ENCODE results near the gene DIAPH1. TPM values are rescaled to one million over a fixed set of nuclear protein-coding genes. Genes with fewer than 3 reads are reported as not detected.

DIAPH1 gene
- total RNA-seq, 1 experiment from 2014 or later = 142 TPM

- Histone ChIP-seq H3K27me3 (ENCODE audit: insufficient read depth, low read length) (no peaks in the 10 kb centered on the region), H3K27ac (ENCODE audit: low read depth, low read length) (no peak overlapping the region), H3K9me2 (ENCODE audit: insufficient read depth) (no peaks in the 10 kb centered on the region), H3K4me2 (ENCODE audit: low read length) (no peak overlapping the region), H3K4me3 (replicated peaks in 1 of 2; ENCODE audit: low read depth in 1 of 2, low read length in 2 of 2) (no peak overlapping the region), H3K9ac (ENCODE audit: low read length) (no peak overlapping the region), H3K36me3 (ENCODE audit: control insufficient read depth in 1 of 2, insufficient read depth in 2 of 2, low read length in 2 of 2) (peaks cover 29 to 32% of the 10 kb centered on the region in 2 experiments), H3K79me2 (ENCODE audit: insufficient read depth, low read length) (peaks cover 68% of the 10 kb centered on the region), H3K9me3 (ENCODE audit: control insufficient read depth in 1 of 2, insufficient read depth in 1 of 2, low read depth in 1 of 2, low read length in 2 of 2) (no peaks in the 10 kb centered on the region), H3K4me1 (ENCODE audit: control insufficient read depth in 1 of 2, insufficient read depth in 2 of 2, low read length in 2 of 2) (peaks cover 5 to 11% of the 10 kb centered on the region in 2 experiments; a peak in 3 of 4 replicates), H2AFZ (ENCODE audit: low read depth, low read length, poor library complexity, severe bottlenecking) (no peak overlapping the region), H4K20me1 (ENCODE audit: insufficient read depth) (no peaks in the 10 kb centered on the region)
- intact Hi-C loops (cut with micrococcal nuclease) = no loop called here
- TF ChIP-seq EZH2 (IDR thresholded peaks at IDR 0.05) = no peak
- TF ChIP-seq ATF3 (IDR thresholded peaks at IDR 0.05) = no peak
- no peak for TF ChIP-seq CTCF (IDR thresholded peaks at IDR 0.05 in 2 of 3, conservative IDR thresholded peaks at IDR 0.05 in 1 of 3; ENCODE audit: borderline replicate concordance in 1 of 3, insufficient read depth in 1 of 3, low read depth in 2 of 3, low read length in 2 of 3)
- no peak for TF ChIP-seq YY1 (IDR thresholded peaks at IDR 0.05; ENCODE audit: extremely low read depth, insufficient replicate concordance, low read depth, low read length)
- no peak for TF ChIP-seq RAD21 (IDR thresholded peaks at IDR 0.05; ENCODE audit: low read depth)
- TF ChIP-seq SP1 (IDR thresholded peaks at IDR 0.05; ENCODE audit: low read depth) = no peak
- TF ChIP-seq EGR1 (IDR thresholded peaks at IDR 0.05; ENCODE audit: low read depth) = no peak
- no peak for TF ChIP-seq ZBTB33 (IDR thresholded peaks at IDR 0.05; ENCODE audit: extremely low read depth, insufficient replicate concordance, low read length)
- no peak for TF ChIP-seq EZH2phosphoT487 (IDR thresholded peaks at IDR 0.05; ENCODE audit: borderline replicate concordance)
- no peak for TF ChIP-seq REST (IDR thresholded peaks at IDR 0.05; ENCODE audit: low read depth)
- no peak for TF ChIP-seq MAX (IDR thresholded peaks at IDR 0.05)
- TF ChIP-seq FOSL1 (IDR thresholded peaks at IDR 0.05; ENCODE audit: low read depth) = no peak
- no peak for TF ChIP-seq ELF1 (IDR thresholded peaks at IDR 0.05; ENCODE audit: borderline replicate concordance, low read depth)
- ChIA-PET RAD21 (ENCODE audit: low non-redundant PET in 1 of 2, low total read pairs in 2 of 2, uncharacterized antibody in 2 of 2, unreplicated experiment in 2 of 2) (no interaction called here), CTCF (interaction anchor here (0.9 to 1.8 kb wide), 2 partner anchors 13 to 41 kb away, joined by 3 to 11 read pairs; partner anchors contain the start of gene DIAPH1), POLR2A (interaction anchor here (1.2 kb wide), 1 partner anchor 567 kb away, joined by 3 read pairs; no protein-coding TSS in a partner anchor)
- no TSS peak for BruUV-seq (replicated peaks)
- no peak for ATAC-seq
- DNase-seq (ENCODE audit: low read depth, low spot score) = no peak
Observed at GRCh38 chr5:141632650-141633049, 13.8 kb upstream of the DIAPH1 start.

Data from HCT116 (cell line).